ENCODE data around the gene CRELD2.

The CRELD2 gene

DNA sequence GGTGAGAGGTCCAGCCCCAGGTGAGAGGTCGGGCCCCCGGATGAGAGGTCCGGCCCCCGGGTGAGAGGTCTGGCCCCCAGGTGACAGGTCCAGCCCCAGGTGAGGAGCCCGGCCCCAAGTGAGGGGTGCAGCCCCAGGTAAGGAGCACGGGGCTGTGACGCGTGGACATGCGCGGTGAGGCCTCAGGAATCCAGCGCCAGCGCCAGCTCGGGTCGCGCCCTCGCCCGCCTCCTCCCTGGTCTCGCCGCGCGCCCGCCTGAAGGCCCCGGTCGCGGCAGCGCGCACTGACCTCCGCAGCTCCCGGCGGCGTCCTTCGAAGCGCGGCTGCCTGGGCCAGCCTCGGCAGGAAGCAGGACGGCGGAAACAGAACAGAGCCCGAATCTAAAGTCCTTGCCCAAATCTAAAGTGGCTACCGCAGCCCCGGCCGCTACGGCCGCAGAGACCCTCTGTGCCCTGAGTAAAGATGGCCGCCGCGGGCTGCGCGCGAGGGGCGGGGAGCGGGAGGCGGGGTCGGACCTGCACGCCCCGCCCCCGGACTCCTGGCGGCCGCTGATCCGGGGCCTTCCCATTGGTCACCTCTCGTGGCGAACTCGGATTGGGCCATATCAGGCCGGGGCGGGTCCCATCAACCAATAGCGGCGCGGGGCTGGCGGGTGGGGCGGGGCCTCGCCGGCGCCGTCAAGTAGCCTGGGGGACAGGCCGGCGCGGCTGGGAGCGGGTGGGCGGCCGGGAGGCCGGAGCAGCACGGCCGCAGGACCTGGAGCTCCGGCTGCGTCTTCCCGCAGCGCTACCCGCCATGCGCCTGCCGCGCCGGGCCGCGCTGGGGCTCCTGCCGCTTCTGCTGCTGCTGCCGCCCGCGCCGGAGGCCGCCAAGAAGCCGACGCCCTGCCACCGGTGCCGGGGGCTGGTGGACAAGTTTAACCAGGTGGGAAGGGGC lies at the start of gene CRELD2, which contains the start of gene ALG12:
Gene CRELD2 (plus strand): TSS at position 661 of the 937 bp plus-strand sequence. CDS start 136 bp downstream, at position 797.
Gene ALG12 (minus strand): TSS at position 465 of the 937 bp plus-strand sequence. CDS start 4,673 bp downstream, outside the sequence.
- DNase-seq = peak; percentile 98 to 100 (median 99)

- no peak for DNase-seq
Observed at GRCh38 chr22:49869086-49869830, 49.2 kb upstream of the CRELD2 start.

DNA sequence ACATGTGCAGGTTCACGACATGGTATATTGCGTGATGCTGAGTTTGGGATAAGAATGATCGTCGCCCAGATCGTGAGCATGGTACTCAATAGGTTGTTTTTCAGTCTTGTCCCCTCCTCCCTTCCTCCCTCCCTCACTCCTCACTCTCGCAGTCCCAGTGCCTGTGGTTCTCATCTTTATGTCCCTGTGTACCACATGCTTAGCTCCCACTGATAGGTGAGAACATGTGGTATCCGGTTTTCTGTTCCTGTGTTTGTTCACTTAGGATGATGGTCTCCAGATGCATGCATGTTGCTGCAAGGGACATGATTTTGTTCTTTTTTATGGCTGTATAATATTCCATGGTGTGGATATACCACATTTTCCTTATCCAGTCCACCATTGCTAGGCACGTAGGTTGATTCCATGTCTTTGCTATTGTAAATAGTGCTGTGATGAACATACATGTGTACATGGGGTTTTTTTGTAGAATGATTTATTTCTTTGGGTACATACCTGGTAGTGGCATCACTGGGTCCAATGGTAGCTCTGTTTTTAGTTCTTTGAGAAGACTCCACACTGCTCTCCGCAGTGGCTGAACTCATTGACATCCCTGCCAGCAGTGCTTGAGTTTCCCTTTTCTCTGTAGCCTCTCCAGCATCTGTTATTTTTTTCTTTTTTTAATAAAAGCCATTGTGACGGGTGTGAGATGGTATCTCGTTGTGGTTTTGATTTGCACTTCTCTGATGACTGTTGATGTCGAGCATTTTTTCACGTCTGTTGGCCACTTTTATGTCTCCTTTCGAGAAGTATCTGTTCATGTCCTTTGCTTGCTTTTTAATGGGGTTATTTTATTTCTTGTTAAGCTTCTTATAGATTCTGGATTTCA lies 48.4 kb upstream of the CRELD2 start:
- no peak for DNase-seq

- DNase-seq = peak in 2 of 3 donors; percentile 18 to 19
Observed at GRCh38 chr22:49871482-49871881, 47.0 kb upstream of the CRELD2 start.

DNA sequence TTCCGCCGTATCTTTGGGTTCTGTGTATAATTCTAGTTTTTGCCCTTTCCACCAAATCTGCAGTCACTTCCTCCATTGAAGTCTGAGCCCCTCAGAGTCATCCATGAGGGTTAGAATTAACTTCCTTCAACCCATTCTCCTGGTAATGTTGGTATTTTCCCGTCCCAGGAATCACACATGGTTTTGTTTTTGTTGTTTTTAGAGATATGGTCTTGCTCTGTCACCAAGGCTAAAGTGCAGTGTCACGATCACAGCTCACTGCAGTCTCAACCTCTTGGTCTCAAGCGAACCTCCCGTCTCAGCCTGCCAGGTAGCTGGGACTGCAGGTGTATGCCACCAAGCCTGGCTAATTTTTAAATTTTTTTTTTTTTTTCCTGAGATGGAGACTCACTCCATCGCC lies 46.1 kb upstream of the CRELD2 start:
- DNase-seq = no peak

- no peak for DNase-seq
Observed at GRCh38 chr22:49873228-49873940, 45.0 kb upstream of the CRELD2 start.

GRCh38 chr22:49877642-49878041 lies 40.8 kb upstream of the CRELD2 start:
- DNase-seq = no peak

- no peak for DNase-seq
Observed at GRCh38 chr22:49878206-49878605, 40.2 kb upstream of the CRELD2 start.

DNA sequence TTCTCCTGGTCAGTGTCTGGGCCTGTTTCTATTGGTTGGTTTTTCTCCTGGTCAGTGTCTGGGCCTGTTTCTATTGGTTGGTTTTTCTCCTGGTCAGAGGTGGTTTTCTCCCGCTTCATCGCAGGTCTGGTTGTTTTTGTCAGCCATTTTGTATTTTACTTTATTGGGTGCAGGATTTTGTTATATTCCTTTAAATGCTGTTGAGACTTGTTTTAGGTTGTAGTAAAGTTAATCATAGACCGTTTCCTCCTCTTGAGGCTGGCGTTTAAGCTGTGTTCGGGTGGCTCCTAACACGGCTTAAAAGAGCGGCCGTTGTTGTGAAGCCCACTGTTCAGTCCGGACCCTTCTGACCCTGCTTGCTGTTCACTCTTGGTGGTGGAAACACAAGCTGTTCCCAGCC lies 38.6 kb upstream of the CRELD2 start:
- no peak for DNase-seq

DNA sequence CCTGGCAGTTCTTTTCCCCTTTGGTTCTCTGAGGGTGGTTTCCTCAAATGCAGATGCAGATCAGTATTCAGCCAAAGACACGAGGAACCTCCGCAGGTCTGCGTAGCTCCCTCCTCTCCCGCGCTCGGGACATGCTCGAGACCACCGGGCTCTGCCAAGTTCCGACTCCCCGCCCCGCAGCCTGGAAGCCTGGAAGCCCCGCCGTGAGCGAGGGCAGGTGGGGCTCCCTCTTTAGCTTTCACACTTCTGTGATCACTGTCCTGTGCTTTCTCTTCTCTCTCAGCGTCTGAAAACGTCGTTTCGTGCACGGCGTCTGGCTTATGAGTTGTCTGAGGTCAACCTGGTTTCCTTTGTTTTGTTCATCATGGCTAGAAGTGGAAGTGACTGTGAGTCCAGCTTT lies 38.2 kb upstream of the CRELD2 start:
- DNase-seq = no peak

DNA sequence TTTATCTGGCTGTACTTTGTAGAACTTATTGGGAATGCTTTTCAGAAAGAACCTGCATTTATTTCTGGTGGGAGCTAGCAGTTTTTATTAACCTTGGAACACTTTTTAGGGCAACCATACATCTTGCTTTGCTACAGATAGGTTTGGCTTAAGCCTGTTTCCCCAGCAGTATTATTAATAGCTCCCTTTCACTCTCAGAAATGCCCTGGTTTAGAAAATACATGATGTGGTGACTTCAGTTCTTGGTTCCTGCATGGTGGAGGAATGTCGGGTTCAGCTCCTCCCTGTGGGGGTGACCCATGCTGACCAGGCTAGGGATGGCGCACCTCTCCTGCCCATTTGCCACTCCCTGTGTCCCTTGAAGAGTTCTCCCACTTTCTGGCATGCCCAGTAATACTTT lies 36.6 kb upstream of the CRELD2 start:
- DNase-seq = no peak

DNA sequence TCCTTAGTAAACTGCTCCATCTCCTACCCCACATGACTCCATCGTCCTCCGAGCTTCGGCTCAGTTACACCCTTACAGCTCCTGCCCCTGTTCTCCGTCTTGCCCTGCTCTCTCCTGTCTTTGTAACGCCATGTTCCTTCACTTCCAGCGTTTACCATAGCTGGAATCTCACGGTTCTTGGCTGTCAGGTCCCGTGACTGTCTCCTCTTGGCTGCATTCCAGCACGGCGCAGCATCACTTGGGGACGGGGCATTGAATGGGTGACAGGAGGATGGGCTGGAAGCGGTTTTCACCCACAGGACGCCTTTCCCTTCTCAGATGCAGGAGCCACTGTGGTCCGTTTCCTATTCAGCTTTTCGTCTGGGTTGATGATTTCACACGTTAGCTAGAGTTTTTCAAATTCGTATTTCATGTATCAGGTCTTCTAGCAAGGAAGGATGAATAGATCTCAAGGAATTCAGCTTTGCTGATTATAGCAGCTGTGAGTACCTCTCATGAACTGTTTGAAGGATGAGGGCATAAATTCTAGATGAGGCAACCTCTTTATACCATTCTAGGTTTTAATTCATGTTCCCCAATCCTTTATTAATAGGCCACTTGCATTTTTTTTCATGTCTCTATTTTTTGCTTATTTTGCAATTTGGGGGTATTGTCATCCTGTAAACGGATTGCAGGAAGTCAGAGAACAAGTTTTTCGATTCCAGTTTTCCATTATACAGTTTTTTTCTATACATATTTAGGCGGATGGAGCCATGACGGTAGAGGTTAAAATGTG lies 35.7 kb upstream of the CRELD2 start:
- DNase-seq = no peak

GRCh38 chr22:49883294-49883640 lies 35.2 kb upstream of the CRELD2 start:
- DNase-seq = no peak

GRCh38 chr22:49884075-49884474 lies 34.4 kb upstream of the CRELD2 start:
- DNase-seq = no peak

GRCh38 chr22:49884503-49885260 lies 33.8 kb upstream of the CRELD2 start:
- no peak for DNase-seq

- no peak for DNase-seq
Observed at GRCh38 chr22:49885281-49885680, 33.2 kb upstream of the CRELD2 start.

DNA sequence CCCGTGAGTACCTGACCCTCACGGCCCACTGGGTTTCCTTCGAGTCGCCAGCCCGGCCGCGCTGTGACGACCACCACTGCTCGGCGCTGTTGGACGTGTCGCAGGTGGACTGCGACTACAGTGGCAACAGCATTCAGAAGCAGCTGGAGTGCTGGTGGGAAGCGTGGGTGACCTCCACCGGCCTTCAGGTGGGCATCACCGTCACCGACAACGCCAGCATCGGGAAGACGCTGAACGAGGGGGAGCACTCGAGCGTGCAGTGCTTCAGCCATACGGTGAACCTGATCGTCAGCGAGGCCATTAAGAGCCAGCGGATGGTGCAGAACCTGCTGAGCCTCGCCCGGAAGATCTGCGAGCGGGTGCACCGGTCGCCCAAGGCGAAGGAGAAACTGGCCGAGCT lies 32.6 kb upstream of the CRELD2 start:
- no peak for DNase-seq

DNA sequence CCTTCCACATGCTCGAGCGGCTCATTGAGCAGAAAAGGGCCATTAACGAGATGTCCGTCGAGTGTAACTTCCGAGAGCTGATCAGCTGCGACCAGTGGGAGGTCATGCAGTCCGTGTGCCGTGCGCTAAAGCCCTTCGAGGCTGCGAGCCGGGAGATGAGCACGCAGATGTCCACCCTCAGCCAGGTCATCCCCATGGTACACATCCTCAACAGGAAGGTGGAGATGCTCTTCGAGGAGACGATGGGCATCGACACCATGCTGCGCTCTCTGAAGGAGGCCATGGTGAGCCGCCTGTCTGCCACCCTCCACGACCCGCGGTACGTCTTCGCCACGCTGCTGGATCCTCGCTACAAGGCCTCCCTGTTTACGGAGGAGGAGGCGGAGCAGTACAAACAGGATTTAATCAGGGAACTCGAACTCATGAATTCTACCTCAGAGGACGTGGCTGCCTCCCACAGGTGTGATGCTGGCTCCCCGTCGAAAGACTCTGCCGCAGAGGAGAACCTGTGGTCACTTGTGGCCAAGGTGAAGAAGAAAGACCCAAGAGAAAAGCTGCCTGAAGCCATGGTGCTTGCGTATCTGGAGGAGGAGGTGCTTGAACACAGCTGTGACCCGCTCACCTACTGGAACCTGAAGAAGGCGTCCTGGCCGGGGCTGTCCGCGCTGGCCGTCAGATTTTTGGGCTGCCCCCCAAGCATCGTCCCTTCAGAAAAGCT lies 31.9 kb upstream of the CRELD2 start:
- DNase-seq = no peak

DNA sequence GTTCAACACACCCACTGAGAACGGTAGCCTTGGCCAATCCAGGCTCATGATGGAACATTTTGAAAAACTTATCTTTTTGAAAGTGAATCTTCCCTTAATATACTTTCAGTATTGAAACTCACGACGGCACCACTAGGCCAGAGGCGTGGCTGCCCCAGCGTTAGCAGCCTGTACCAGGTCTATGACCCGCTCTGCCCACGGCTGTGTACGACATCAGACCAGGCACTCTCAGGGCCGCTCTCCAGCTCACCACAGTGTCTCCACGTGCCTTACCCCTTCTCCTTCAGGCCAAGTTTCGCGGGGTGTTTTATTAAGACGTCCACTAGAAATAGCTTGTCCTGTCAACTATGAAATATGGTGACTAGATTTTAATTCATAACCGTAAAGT lies 31.4 kb upstream of the CRELD2 start:
- DNase-seq = no peak

DNA sequence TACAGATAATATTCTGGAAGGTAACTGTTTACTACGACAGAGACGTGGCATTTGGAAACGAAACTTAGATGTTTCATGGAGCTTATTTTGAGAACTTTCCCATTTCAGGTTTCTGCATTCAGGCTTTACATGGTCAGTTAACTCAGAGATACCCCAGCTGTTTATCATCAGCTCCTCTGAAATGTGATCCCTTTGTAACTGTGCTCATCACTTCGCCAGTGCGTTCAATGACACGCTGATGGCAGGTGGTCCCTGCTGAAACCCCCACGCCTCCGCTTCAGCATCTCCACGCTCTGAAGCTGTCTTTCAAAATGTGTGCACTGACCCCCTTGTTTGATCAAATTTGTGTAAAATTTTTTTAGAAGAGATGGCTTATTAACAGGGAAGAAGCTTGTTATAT lies 30.7 kb upstream of the CRELD2 start:
- DNase-seq = no peak
